Common myeloid progenitor, CD34-positive (primary cell): ENCODE data around the gene RGS11.
"Not testable (repeated sequence)": the region's sequence is repeated elsewhere in the genome, so short reads cannot be mapped to it uniquely, and the experiment has no call there.

ENCODE experiments used
- CTCF ChIA-PET: fragments of 350-600 bp; sonication (Branson Sonifier 250); formaldehyde crosslinking; loops from one replicate; lab custom pipeline; 2021; ENCODE audit warnings: antibody characterized with exemption; lab: Charles Lee
- POLR2A ChIA-PET: fragments of 350-600 bp; sonication (Branson Sonifier 250); formaldehyde crosslinking; loops from one replicate; lab custom pipeline; 2021; ENCODE audit warnings: antibody characterized with exemption; lab: Charles Lee
- DNase-seq, 3 donors: peaks; one replicate each; pipeline versions ENCODE4 v3.0.0 to v3.0.0-alpha.2; 2013
- H3K27ac ChIP-seq, 2 experiments: 1 replicate in 1 of 2; 2 replicates in 1 of 2; pipeline ENCODE4 v1.7.0; 2013; ENCODE audit warnings: inconsistent platforms in 2 of 2, low read length in 2 of 2, mild to moderate bottlenecking in 2 of 2, low read depth in 1 of 2, moderate library complexity in 1 of 2; ENCODE audit not compliant: severe bottlenecking in 2 of 2, insufficient read depth in 1 of 2, poor library complexity in 1 of 2
- H3K27me3 ChIP-seq, 5 experiments: replicated peaks in 2 of 5; 1 replicate in 3 of 5; 2 replicates in 2 of 5; pipeline versions ENCODE4 v1.6.1 to v1.7.0; 2013; ENCODE audit warnings: low read length in 4 of 5, mild to moderate bottlenecking in 2 of 5, moderate library complexity in 2 of 5, inconsistent platforms in 1 of 5; ENCODE audit not compliant: insufficient read depth in 5 of 5, control insufficient read depth in 4 of 5
- H3K36me3 ChIP-seq, 4 experiments: 1 replicate in 2 of 4; 2 replicates in 2 of 4; pipeline versions ENCODE4 v1.6.1 to v1.7.0; 2013; ENCODE audit warnings: low read length in 3 of 4, control low read depth in 1 of 4, mild to moderate bottlenecking in 1 of 4; ENCODE audit not compliant: control insufficient read depth in 4 of 4, insufficient read depth in 4 of 4
- H3K4me1 ChIP-seq, 4 experiments: 1 replicate in 3 of 4; 2 replicates in 1 of 4; pipeline versions ENCODE4 v1.6.1 to v1.7.1; 2013; ENCODE audit warnings: low read length in 3 of 4, mild to moderate bottlenecking in 3 of 4, control low read depth in 1 of 4, inconsistent platforms in 1 of 4, moderate library complexity in 1 of 4; ENCODE audit not compliant: control insufficient read depth in 4 of 4, insufficient read depth in 4 of 4; ENCODE audit errors: control extremely low read depth in 1 of 4
- H3K4me3 ChIP-seq, 7 experiments: 1 replicate in 4 of 7; 2 replicates in 3 of 7; pipeline versions ENCODE4 v1.5.1 to v1.7.0; 2013; ENCODE audit warnings: mild to moderate bottlenecking in 7 of 7, low read length in 6 of 7, moderate library complexity in 6 of 7, inconsistent platforms in 2 of 7, low read depth in 2 of 7, control low read depth in 1 of 7; ENCODE audit not compliant: insufficient read depth in 4 of 7, control insufficient read depth in 1 of 7; ENCODE audit errors: extremely low read depth in 1 of 7
- H3K9me3 ChIP-seq, 5 experiments: 1 replicate in 4 of 5; 2 replicates in 1 of 5; pipeline versions ENCODE4 v1.6.1 to v1.7.1; 2013; ENCODE audit warnings: low read length in 4 of 5, mild to moderate bottlenecking in 2 of 5, inconsistent platforms in 1 of 5, low read depth in 1 of 5, moderate library complexity in 1 of 5; ENCODE audit not compliant: control insufficient read depth in 4 of 5, insufficient read depth in 2 of 5; ENCODE audit errors: control extremely low read depth in 1 of 5
- WGBS: methylation state at CpG from one replicate; pipeline ENCODE4 v1.1.5; 2013; ENCODE audit not compliant: insufficient coverage; 5-methylcytosine and 5-hydroxymethylcytosine counted together

Gene RGS11

DNA sequence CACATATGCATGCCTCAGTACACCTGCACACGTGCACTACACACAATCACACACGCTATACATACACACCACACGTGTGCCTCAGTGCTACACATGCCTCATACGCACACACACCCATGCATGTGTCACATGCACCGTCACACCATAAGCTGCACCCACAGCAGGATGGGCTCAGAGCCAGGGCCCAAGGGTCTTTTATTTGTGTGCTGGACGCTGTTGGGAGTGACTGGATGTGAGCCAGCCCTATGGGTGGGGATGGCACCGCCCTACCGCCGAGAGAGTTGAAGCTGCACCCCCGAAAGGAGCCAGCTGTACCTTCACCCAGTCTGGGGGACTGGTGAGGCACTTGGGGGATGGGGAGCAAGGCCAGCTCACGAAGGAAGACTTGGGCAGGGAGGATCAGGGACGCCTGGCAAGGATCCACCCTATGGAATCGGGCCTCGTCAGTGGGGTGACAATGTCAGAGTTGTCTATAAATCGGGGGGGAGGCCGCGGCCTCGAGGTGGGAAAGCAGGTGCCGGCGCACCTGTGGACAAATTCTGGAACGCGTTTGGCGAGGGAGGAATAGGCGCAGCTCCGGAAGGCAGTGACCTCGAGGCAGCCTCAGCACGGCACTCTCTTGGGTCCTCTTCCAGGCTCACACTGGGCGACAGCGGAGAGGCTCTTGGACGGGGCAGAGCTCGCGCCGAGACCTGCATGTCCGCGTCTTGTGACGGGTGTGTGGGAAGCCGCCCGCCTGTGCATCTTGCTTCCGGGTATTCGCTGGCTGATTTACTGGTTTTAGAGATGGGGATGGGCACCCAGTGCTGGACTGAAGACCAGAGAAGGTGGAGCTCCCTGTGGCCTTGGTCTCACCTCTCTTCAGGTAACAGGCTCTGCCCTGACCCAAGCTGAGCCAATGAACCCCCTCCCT, 7.3 kb downstream of the RGS11 start:
- no peak overlapping the region for H3K4me3 ChIP-seq
- CTCF ChIA-PET = no interaction called here
- POLR2A ChIA-PET = no interaction called here
- 88% methylated on average over 33 of the region's 40 CpGs for WGBS
- no peak overlapping the region for H3K27ac ChIP-seq
- no peaks in the 10 kb centered on the region for H3K27me3 ChIP-seq
- H3K36me3 ChIP-seq = peaks cover 0 to 22% (median 13%) of the 10 kb centered on the region in 4 experiments
- no peaks in the 10 kb centered on the region for H3K9me3 ChIP-seq
- no peak for DNase-seq
- no peaks in the 10 kb centered on the region for H3K4me1 ChIP-seq

DNA sequence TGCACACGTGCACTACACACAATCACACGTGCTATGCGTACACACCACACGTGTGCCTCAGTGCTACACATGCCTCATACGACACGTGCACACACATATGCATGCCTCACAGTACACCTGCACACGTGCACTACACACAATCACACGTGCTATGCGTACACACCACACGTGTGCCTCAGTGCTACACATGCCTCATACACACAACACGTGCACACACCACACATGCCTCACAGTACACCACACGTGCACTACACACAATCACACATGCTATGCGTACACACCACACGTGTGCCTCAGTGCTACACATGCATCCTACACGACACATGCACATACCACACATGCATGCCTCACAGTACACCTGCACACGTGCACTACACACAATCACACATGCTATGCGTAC, 8.2 kb downstream of the RGS11 start:
- H3K4me1 ChIP-seq, H3K4me3 ChIP-seq, DNase-seq, H3K9me3 ChIP-seq, POLR2A ChIA-PET, H3K27ac ChIP-seq, CTCF ChIA-PET, H3K27me3 ChIP-seq: not testable (repeated sequence)
- H3K36me3 ChIP-seq = peaks cover 0 to 27% (median 15%) of the 10 kb centered on the region in 4 experiments
- WGBS = 98% methylated on average over 14 of the region's 17 CpGs

DNA sequence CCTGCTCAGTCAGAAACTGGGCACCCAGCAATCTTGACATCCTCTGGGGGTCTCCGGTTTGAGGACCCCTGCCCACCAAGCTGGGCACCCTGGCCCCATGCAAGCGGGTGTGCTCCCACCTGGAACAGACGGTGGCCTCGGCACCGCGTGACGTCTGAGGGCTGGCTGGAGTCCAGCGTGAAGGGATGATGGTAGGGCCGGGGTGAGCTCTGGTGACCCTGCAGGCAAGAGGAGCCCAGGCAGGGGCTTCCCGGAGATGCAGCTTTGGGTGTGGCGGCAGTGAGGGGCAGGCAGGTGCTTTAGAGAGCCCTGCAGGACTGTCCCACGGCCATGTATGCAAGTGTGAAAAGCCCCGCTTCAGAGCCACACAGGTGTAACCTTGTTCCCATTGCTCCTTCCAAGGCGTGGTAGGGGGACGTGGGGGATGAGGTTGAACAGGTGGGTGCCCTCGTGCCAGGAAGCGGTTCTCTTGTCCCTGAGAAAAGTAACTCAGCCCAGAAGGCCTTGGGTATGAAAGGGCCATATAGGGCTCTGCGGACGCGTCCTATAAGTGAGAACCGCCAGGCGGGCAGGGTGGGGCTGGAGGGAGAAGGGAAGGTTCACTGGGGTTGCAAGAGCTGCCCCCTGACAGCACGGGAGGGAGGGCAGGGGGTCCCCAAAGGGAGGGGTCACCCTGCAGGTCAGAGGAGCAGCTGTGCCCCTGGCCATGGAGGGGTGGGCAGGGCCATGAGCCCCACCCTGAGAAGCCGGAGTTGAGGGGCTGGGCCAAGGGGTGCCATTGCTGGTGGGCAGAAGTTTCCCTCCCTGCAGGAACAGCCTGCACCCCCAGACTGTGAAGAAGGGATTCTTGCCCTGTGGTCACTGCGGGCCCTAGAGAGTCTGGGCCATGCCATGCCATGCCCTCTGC, 9.2 kb downstream of the RGS11 start:
- Histone ChIP-seq H3K27me3 (no peaks in the 10 kb centered on the region), H3K36me3 (peaks cover 0 to 37% (median 20%) of the 10 kb centered on the region in 4 experiments), H3K27ac (no peak overlapping the region), H3K9me3 (no peaks in the 10 kb centered on the region), H3K4me1 (no peaks in the 10 kb centered on the region), H3K4me3 (peak overlapping the region in 1 of 7 experiments; percentile 4)
- 88% methylated on average over 21 of the region's 25 CpGs for whole genome bisulfite sequencing
- ChIA-PET POLR2A (no interaction called here), CTCF (no interaction called here)
- no peak for DNase-seq

DNA sequence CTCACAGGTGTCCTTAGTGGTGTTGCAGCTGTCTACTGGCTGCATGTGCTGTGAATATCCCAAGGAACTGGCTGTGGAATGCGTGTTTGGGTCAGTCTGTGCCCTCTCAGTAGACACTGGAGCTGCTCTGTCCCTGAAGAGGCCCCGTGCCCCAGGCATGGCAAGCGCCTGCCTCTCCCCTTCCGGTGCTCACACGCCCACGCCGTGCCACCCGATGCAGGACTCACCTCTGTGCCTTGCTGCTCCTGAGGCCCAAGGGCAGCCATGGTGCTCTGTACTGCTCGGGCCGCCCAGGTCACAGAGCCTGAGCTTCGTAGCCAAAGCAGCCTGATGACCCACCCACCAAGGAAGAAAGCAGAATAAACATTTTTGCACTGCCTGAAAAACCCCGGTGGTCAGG, 10.0 kb downstream of the RGS11 start:
- Histone ChIP-seq H3K4me3 (no peak overlapping the region), H3K9me3 (no peaks in the 10 kb centered on the region), H3K27ac (no peak overlapping the region), H3K4me1 (no peaks in the 10 kb centered on the region), H3K27me3 (no peaks in the 10 kb centered on the region), H3K36me3 (peaks cover 0 to 45% (median 24%) of the 10 kb centered on the region in 4 experiments)
- ChIA-PET CTCF (no interaction called here), POLR2A (no interaction called here)
- DNase-seq = no peak
- 82% methylated on average over 12 of the region's 12 CpGs for WGBS

DNA sequence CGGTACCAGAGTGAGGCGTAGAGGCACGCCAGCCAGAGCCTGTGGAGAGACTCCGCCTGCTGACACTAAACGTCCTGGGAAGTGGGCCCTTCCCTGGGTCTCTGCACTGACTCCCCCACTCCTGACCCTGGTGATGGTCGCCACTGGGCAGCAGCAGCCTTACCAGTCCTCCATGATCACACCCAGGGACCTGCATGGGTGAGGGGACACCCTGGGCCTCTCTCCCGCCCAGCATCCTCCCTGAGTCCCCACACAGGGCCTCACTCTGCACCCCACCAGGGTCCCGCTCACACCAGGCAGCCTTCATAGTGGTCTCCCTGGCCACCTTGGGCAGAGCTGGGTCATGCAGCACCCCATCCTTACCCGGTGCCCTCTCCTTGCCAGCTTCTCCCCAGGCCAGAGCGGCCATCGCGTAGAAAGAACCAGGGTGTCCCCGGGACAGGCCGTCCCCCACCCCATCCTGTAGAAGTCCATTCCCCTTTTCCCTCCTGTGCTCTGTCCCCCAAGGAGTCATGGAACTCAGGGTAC, 10.7 kb downstream of the RGS11 start:
- Histone ChIP-seq H3K27ac (no peak overlapping the region), H3K4me1 (no peaks in the 10 kb centered on the region), H3K9me3 (no peaks in the 10 kb centered on the region), H3K27me3 (no peaks in the 10 kb centered on the region), H3K36me3 (peaks cover 0 to 51% (median 29%) of the 10 kb centered on the region in 4 experiments), H3K4me3 (no peak overlapping the region)
- ChIA-PET POLR2A (no interaction called here), CTCF (no interaction called here)
- no peak for DNase-seq
- 98% methylated on average over 12 of the region's 14 CpGs for WGBS

DNA sequence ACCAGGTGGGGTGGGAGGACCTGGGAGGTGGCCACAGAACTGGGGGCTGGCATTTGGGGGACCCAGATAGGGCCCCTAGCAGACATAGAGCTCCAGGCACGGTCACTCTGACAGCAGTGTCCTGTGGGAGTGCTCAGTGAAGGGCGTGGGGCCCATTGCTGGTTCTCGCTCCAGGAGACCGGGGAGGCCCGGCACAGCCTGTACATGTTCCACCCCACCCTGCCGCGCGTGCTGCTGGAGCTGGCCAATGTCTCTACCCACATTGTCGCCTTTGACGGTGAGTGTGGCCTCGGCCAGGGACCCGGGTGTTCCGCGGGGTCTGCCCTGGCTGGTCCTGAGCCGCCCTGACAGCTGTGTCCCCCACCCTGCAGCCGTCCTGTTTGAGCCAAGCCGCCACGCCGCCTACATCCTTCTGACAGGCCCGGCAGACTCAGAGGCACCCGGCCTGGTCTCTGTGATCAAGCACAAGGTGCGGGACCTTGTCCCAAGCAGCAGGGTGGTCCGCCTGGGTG, 11.2 kb downstream of the RGS11 start:
- ChIA-PET CTCF (interaction anchor here (1.4 kb wide), 1 partner anchor 25 kb away, joined by 4 read pairs; no protein-coding TSS in a partner anchor), POLR2A (no interaction called here)
- H3K36me3 ChIP-seq = peaks cover 0 to 57% (median 32%) of the 10 kb centered on the region in 4 experiments
- WGBS = 94% methylated on average over 23 of the region's 23 CpGs
- no peak overlapping the region for H3K4me3 ChIP-seq
- peaks cover 0 to 4% (median under 1%) of the 10 kb centered on the region in 4 experiments for H3K4me1 ChIP-seq
- H3K27me3 ChIP-seq = no peaks in the 10 kb centered on the region
- no peak for DNase-seq
- no peaks in the 10 kb centered on the region for H3K9me3 ChIP-seq
- H3K27ac ChIP-seq = no peak overlapping the region
